ENCODE results near the gene TRAF3. TPM values are rescaled to one million over a fixed set of nuclear protein-coding genes. Genes with fewer than 3 reads are reported as not detected.

TRAF3 gene
- total and polyA plus RNA-seq, 4 donors: 2.1 to 12.0 (median 5.2) TPM

- WGBS: 95% methylated on average over 25 of the region's 25 CpGs
- Histone ChIP-seq H3K27ac (ENCODE audit: low read depth in 1 of 2, low read length in 2 of 2) (no peak overlapping the region), H3K4me3 (ENCODE audit: low read depth in 1 of 3, low read length in 3 of 3) (no peak overlapping the region)
Measured at GRCh38 chr14:102826751-102827675, 49.8 kb downstream of the TRAF3 start.

More at GRCh38 chr14:102826751-102827675, 49.8 kb downstream of the TRAF3 start:
- Histone ChIP-seq H3K27me3 (ENCODE audit: control insufficient read depth in 4 of 4, insufficient read depth in 4 of 4, low read length in 3 of 4) (no peaks in the 10 kb centered on the region), H3K36me3 (ENCODE audit: control insufficient read depth in 4 of 4, insufficient read depth in 3 of 4, low read depth in 1 of 4, low read length in 3 of 4) (no peaks in the 10 kb centered on the region), H3K4me1 (ENCODE audit: control insufficient read depth in 4 of 4, insufficient read depth in 4 of 4, low read length in 3 of 4) (peaks cover 3 to 15% (median 8%) of the 10 kb centered on the region in 4 donors), H3K9ac (ENCODE audit: low read depth in 1 of 2, low read length in 2 of 2) (no peak overlapping the region), H3K9me3 (ENCODE audit: control insufficient read depth in 4 of 4, low read length in 3 of 4) (no peaks in the 10 kb centered on the region)
- DNase-seq (ENCODE audit: low spot score): no peak
- TF ChIP-seq NR2F2 (IDR thresholded peaks at IDR 0.05) (no peak), FOXA1 (IDR thresholded peaks at IDR 0.05) (no peak), MAX (IDR thresholded peaks at IDR 0.05) (no peak), HNF4A (conservative IDR thresholded peaks at IDR 0.05) (no peak), ATF3 (IDR thresholded peaks at IDR 0.05) (no peak), SP1 (IDR thresholded peaks at IDR 0.05) (no peak), EGR1 (IDR thresholded peaks at IDR 0.05; ENCODE audit: low read depth in 2 of 2) (no peak), RXRA (IDR thresholded peaks at IDR 0.05) (no peak), YY1 (IDR thresholded peaks at IDR 0.05) (no peak), ZBTB33 (IDR thresholded peaks at IDR 0.05) (no peak), TAF1 (conservative IDR thresholded peaks at IDR 0.05) (no peak), GABPA (IDR thresholded peaks at IDR 0.05 in 1 of 2, conservative IDR thresholded peaks at IDR 0.05 in 1 of 2) (no peak), FOXA2 (IDR thresholded peaks at IDR 0.05) (no peak), CTCF (IDR thresholded peaks at IDR 0.05; ENCODE audit: low read depth, low read length, missing input control) (no peak), REST (IDR thresholded peaks at IDR 0.05) (no peak)

All from liver (tissue), 9 donors.